MCF 10A (cell line): Measurements from ENCODE around the gene CACNA2D1. TPM values are rescaled to one million over a fixed set of nuclear protein-coding genes. Genes with fewer than 3 reads are reported as not detected.
"Not testable (repeated sequence)": the region's sequence is repeated elsewhere in the genome, so short reads cannot be mapped to it uniquely, and the experiment has no call there.

Experiments
- BruUV-seq: library from RNA; stranded (reverse); fragments of 400-500 nt; replicated peaks from 2 replicates; lab custom pipeline; 2021; lab: Mats Ljungman, UMichigan
- CTCF ChIA-PET: fragments of 300-600 bp; sonication (Branson Sonifier 250); formaldehyde crosslinking; extraction: SDS; loops from one replicate; lab custom pipeline; 2021; ENCODE audit warnings: antibody characterized with exemption, inconsistent platforms; lab: Yijun Ruan, JAX
- POLR2A ChIA-PET: fragments of 300-600, 350-650 bp; sonication (Branson Sonifier 250); formaldehyde crosslinking; extraction: SDS; loops from one replicate; lab custom pipeline; 2020; ENCODE audit warnings: antibody characterized with exemption, inconsistent platforms; lab: Yijun Ruan, JAX
- DNase-seq: peaks from one replicate; pipeline ENCODE4 v3.0.0-alpha.2; 2018; ENCODE audit not compliant: unreplicated experiment
- H3K27ac Mint-ChIP-seq: one replicate; pipeline ENCODE4 v1.8.0; 2022; ENCODE audit warnings: mild to moderate bottlenecking, low read depth, mixed read lengths; ENCODE audit not compliant: unreplicated experiment
- H3K27me3 Mint-ChIP-seq: one replicate; pipeline ENCODE4 v1.8.0; 2022; ENCODE audit warnings: mixed read lengths; ENCODE audit not compliant: insufficient read depth, unreplicated experiment
- H3K36me3 Mint-ChIP-seq: one replicate; pipeline ENCODE4 v1.8.0; 2022; ENCODE audit warnings: mild to moderate bottlenecking, moderate library complexity, mixed read lengths; ENCODE audit not compliant: insufficient read depth, unreplicated experiment
- H3K4me1 Mint-ChIP-seq: one replicate; pipeline ENCODE4 v1.8.0; 2022; ENCODE audit warnings: mixed read lengths; ENCODE audit not compliant: insufficient read depth, unreplicated experiment
- H3K4me3 Mint-ChIP-seq: one replicate; pipeline ENCODE4 v1.8.0; 2022; ENCODE audit warnings: mild to moderate bottlenecking, moderate library complexity, mixed read lengths; ENCODE audit not compliant: unreplicated experiment
- H3K9me3 Mint-ChIP-seq: one replicate; pipeline ENCODE4 v1.8.0; 2022; ENCODE audit warnings: mixed read lengths; ENCODE audit not compliant: unreplicated experiment
- CTCF ChIP-seq: fragments of 200-600 bp; IDR thresholded peaks from one replicate; pipeline ENCODE4 v1.8.0; 2022; ENCODE audit warnings: antibody characterized with exemption, mild to moderate bottlenecking; ENCODE audit not compliant: unreplicated experiment
- intact Hi-C: fragments of 100-400 bp; cut with micrococcal nuclease; formaldehyde crosslinking; loops from 2 replicates; pipeline ENCODE4 v1.14.1; 2022
- total RNA-seq: library from RNA; stranded (reverse); gene quantifications from 2 replicates; pipeline ENCODE4 v1.2.3, GENCODE V29; 2022

The CACNA2D1 gene
- total RNA-seq, 1 experiment from 2014 or later = not detected

GRCh38 chr7:82389876-82390275, 53.7 kb downstream of the CACNA2D1 start:
- no TSS peak for BruUV-seq
- H3K4me3 Mint-ChIP-seq = no peak overlapping the region
- H3K4me1 Mint-ChIP-seq = no peaks in the 10 kb centered on the region
- ChIA-PET CTCF (no interaction called here), POLR2A (no interaction called here)
- peaks cover 71% of the 10 kb centered on the region for H3K27me3 Mint-ChIP-seq
- H3K36me3 Mint-ChIP-seq = no peaks in the 10 kb centered on the region
- intact Hi-C loops = no loop called here
- no peak for TF ChIP-seq CTCF
- no peak for DNase-seq
- H3K27ac Mint-ChIP-seq = no peak overlapping the region
- H3K9me3 Mint-ChIP-seq = no peaks in the 10 kb centered on the region

- no peaks in the 10 kb centered on the region for H3K36me3 Mint-ChIP-seq
- H3K4me1 Mint-ChIP-seq = no peaks in the 10 kb centered on the region
Observed at GRCh38 chr7:82388138-82388537, 55.4 kb downstream of the CACNA2D1 start.

GRCh38 chr7:82386571-82386970, 57.0 kb downstream of the CACNA2D1 start:
- BruUV-seq, H3K4me1 Mint-ChIP-seq, DNase-seq, CTCF ChIA-PET, intact Hi-C loops, H3K36me3 Mint-ChIP-seq, H3K4me3 Mint-ChIP-seq, H3K9me3 Mint-ChIP-seq, POLR2A ChIA-PET, H3K27ac Mint-ChIP-seq: not testable (repeated sequence)
- H3K27me3 Mint-ChIP-seq = peaks cover 60% of the 10 kb centered on the region

More at GRCh38 chr7:82388138-82388537, 55.4 kb downstream of the CACNA2D1 start:
- POLR2A ChIA-PET = no interaction called here
- CTCF ChIA-PET = interaction anchor here (0.8 kb wide), 1 partner anchor 94 kb away, joined by 3 read pairs; no protein-coding TSS in a partner anchor
- Mint-ChIP-seq H3K27ac (no peak overlapping the region), H3K4me3 (no peak overlapping the region), H3K27me3 (peaks cover 71% of the 10 kb centered on the region), H3K9me3 (no peaks in the 10 kb centered on the region)
- no peak for DNase-seq
- BruUV-seq = no TSS peak
- TF ChIP-seq CTCF = no peak
- intact Hi-C loops = no loop called here

GRCh38 chr7:82384779-82385178, 58.8 kb downstream of the CACNA2D1 start:
- Mint-ChIP-seq H3K9me3 (no peaks in the 10 kb centered on the region), H3K27me3 (peaks cover 59% of the 10 kb centered on the region), H3K36me3 (no peaks in the 10 kb centered on the region), H3K27ac (no peak overlapping the region), H3K4me1 (no peaks in the 10 kb centered on the region), H3K4me3 (no peak overlapping the region)
- ChIA-PET POLR2A (no interaction called here), CTCF (interaction anchor here (0.6 kb wide), 2 partner anchors 75 to 1272 kb away, joined by 3 to 5 read pairs; no protein-coding TSS in a partner anchor)
- BruUV-seq = no TSS peak
- no peak for DNase-seq
- intact Hi-C loops = no loop called here
- TF ChIP-seq CTCF = no peak
